Liver (tissue), 9 donors: Measurements from ENCODE around the gene AXIN2. TPM values are rescaled to one million over a fixed set of nuclear protein-coding genes. Genes with fewer than 3 reads are reported as not detected.

Experiments used
- DNase-seq: peaks from one replicate; pipeline ENCODE4 v3.0.0-alpha.2; 2017; ENCODE audit warnings: low spot score
- H3K27ac ChIP-seq, 2 donors: one replicate each; pipeline ENCODE4 v1.7.0; 2013; ENCODE audit warnings: inconsistent platforms in 2 of 2, low read length in 2 of 2, control low read depth in 1 of 2, low read depth in 1 of 2, mild to moderate bottlenecking in 1 of 2
- H3K27me3 ChIP-seq, 4 donors: one replicate each; pipeline versions ENCODE4 v1.6.1 to v1.7.0; 2013; ENCODE audit warnings: low read length in 3 of 4, inconsistent platforms in 1 of 4, mild to moderate bottlenecking in 1 of 4, moderate library complexity in 1 of 4; ENCODE audit not compliant: control insufficient read depth in 4 of 4, insufficient read depth in 4 of 4
- H3K36me3 ChIP-seq, 4 donors: one replicate each; pipeline versions ENCODE4 v1.6.1 to v1.7.0; 2013; ENCODE audit warnings: low read length in 3 of 4, mild to moderate bottlenecking in 3 of 4, low read depth in 1 of 4, moderate library complexity in 1 of 4; ENCODE audit not compliant: control insufficient read depth in 4 of 4, insufficient read depth in 3 of 4
- H3K4me1 ChIP-seq, 4 donors: one replicate each; pipeline versions ENCODE4 v1.6.1 to v1.7.0; 2013; ENCODE audit warnings: low read length in 3 of 4, mild to moderate bottlenecking in 3 of 4, moderate library complexity in 1 of 4; ENCODE audit not compliant: control insufficient read depth in 4 of 4, insufficient read depth in 4 of 4
- H3K4me3 ChIP-seq, 3 donors: one replicate each; pipeline versions ENCODE4 v1.6.1 to v1.7.0; 2013; ENCODE audit warnings: low read length in 3 of 3, control low read depth in 1 of 3, low read depth in 1 of 3, mild to moderate bottlenecking in 1 of 3
- H3K9ac ChIP-seq, 2 donors: one replicate each; pipeline ENCODE4 v1.7.0; 2013; ENCODE audit warnings: low read length in 2 of 2, mild to moderate bottlenecking in 2 of 2, moderate library complexity in 2 of 2, control low read depth in 1 of 2, low read depth in 1 of 2
- H3K9me3 ChIP-seq, 4 donors: one replicate each; pipeline versions ENCODE4 v1.6.1 to v1.7.0; 2013; ENCODE audit warnings: low read length in 3 of 4; ENCODE audit not compliant: control insufficient read depth in 4 of 4
- ATF3 ChIP-seq: IDR thresholded peaks from 2 replicates; pipeline ENCODE4 v1.6.1; 2016; ENCODE audit warnings: antibody characterized with exemption
- CTCF ChIP-seq: fragments of 150-350 bp; IDR thresholded peaks from 2 replicates; pipeline ENCODE4 v1.5.1; 2017; ENCODE audit warnings: improper control_type of control experiment, low read depth, low read length; ENCODE audit not compliant: missing input control
- EGR1 ChIP-seq, 2 donors: IDR thresholded peaks; 2 replicates each; pipeline ENCODE4 v1.6.1; 2016 to 2018; ENCODE audit warnings: antibody characterized with exemption in 2 of 2, low read depth in 2 of 2
- FOXA1 ChIP-seq: IDR thresholded peaks from 2 replicates; pipeline ENCODE4 v1.6.1; 2016; ENCODE audit warnings: antibody characterized with exemption
- FOXA2 ChIP-seq: IDR thresholded peaks from 2 replicates; pipeline ENCODE4 v1.6.1; 2016; ENCODE audit warnings: antibody characterized with exemption
- GABPA ChIP-seq, 2 donors: IDR thresholded peaks in 1 of 2; conservative IDR thresholded peaks in 1 of 2; 2 replicates each; pipeline ENCODE4 v1.6.1; 2016; ENCODE audit warnings: antibody characterized with exemption in 2 of 2, mild to moderate bottlenecking in 1 of 2, moderate library complexity in 1 of 2
- HNF4A ChIP-seq, 2 donors: conservative IDR thresholded peaks; 2 replicates each; pipeline ENCODE4 v1.6.1; 2016; ENCODE audit warnings: antibody characterized with exemption in 2 of 2, mild to moderate bottlenecking in 2 of 2
- HNF4G ChIP-seq: IDR thresholded peaks from 2 replicates; pipeline ENCODE4 v1.6.1; 2016; ENCODE audit warnings: antibody characterized with exemption
- JUND ChIP-seq, 2 donors: IDR thresholded peaks; 2 replicates each; pipeline ENCODE4 v1.6.1; 2016; ENCODE audit warnings: antibody characterized with exemption in 2 of 2
- MAX ChIP-seq: IDR thresholded peaks from 2 replicates; pipeline ENCODE4 v1.6.1; 2016; ENCODE audit warnings: antibody characterized with exemption
- NR2F2 ChIP-seq: IDR thresholded peaks from 2 replicates; pipeline ENCODE4 v1.6.1; 2016; ENCODE audit warnings: antibody characterized with exemption
- RAD21 ChIP-seq, 2 donors: IDR thresholded peaks; 2 replicates each; pipeline ENCODE4 v1.6.1; 2016; ENCODE audit warnings: antibody characterized with exemption in 2 of 2, mild to moderate bottlenecking in 2 of 2
- REST ChIP-seq: IDR thresholded peaks from 2 replicates; pipeline ENCODE4 v1.6.1; 2016; ENCODE audit warnings: antibody characterized with exemption, mild to moderate bottlenecking
- RXRA ChIP-seq, 2 donors: IDR thresholded peaks; 2 replicates each; pipeline ENCODE4 v1.6.1; 2017 to 2018; ENCODE audit warnings: antibody characterized with exemption in 2 of 2, mild to moderate bottlenecking in 1 of 2
- SP1 ChIP-seq: IDR thresholded peaks from 2 replicates; pipeline ENCODE4 v1.6.1; 2018; ENCODE audit warnings: antibody characterized with exemption, mild to moderate bottlenecking
- TAF1 ChIP-seq: conservative IDR thresholded peaks from 2 replicates; pipeline ENCODE4 v1.6.1; 2016; ENCODE audit warnings: antibody characterized with exemption, mild to moderate bottlenecking
- YY1 ChIP-seq: IDR thresholded peaks from 2 replicates; pipeline ENCODE4 v1.6.1; 2016; ENCODE audit warnings: antibody characterized with exemption, mild to moderate bottlenecking
- ZBTB33 ChIP-seq: IDR thresholded peaks from 2 replicates; pipeline ENCODE4 v1.6.1; 2016; ENCODE audit warnings: antibody characterized with exemption
- WGBS: extraction: QIAGEN DNeasy Blood & Tissue Kit; methylation state at CpG from one replicate; pipeline ENCODE4 v1.1.7; 2013; 5-methylcytosine and 5-hydroxymethylcytosine counted together
- polyA plus RNA-seq, 2 donors: library from polyadenylated mRNA; stranded (reverse) in 1 of 2; unstranded in 1 of 2; fragments of 200-250 nt in 1 of 2; fragments of >200 nt in 1 of 2; fragmentation: Nextera tagmentation in 1 of 2; extraction: Ambion mirVana in 1 of 2; gene quantifications; one replicate each; pipeline versions ENCODE4 v1.2.1 to v1.2.3, GENCODE V29; 2013 to 2015
- total RNA-seq, 2 donors: library from RNA; depleted of rRNA; stranded (reverse); fragments of >200 nt; gene quantifications; one replicate each; pipeline ENCODE4 v1.2.3, GENCODE V29; 2014
- donor health status: healthy.
- donor health status: healthy.
- donor health status: healthy.
- donor health status: healthy.
- donor health status: healthy.

The AXIN2 gene
- total RNA-seq (1 to 10 TPM; 1.0 to 3.5 TPM), polyA plus RNA-seq (1 to 10 TPM in 1 of 2 donors, under 1 TPM in 1; 0.33 to 1.9 TPM)

- peak within 1 kb of the TSS; percentile 71 to 85 for H3K27ac ChIP-seq
- H3K27me3 ChIP-seq: no peaks in the 10 kb centered on the region
- 1% methylated on average over 65 of the region's 65 CpGs for WGBS
- no peaks in the 10 kb centered on the region for H3K36me3 ChIP-seq
- peak within 1 kb of the TSS in 1 of 2 donors; percentile 63 for H3K9ac ChIP-seq
- DNase-seq: peak; percentile 75
- TF ChIP-seq RXRA (IDR thresholded peaks at IDR 0.05) (no peak), CTCF (peak; percentile 32), RAD21 (IDR thresholded peaks at IDR 0.05) (no peak), HNF4G (no peak), JUND (IDR thresholded peaks at IDR 0.05) (no peak), TAF1 (no peak), GABPA (IDR thresholded peaks at IDR 0.05 in 1 of 2, conservative IDR thresholded peaks at IDR 0.05 in 1 of 2) (no peak), HNF4A (conservative IDR thresholded peaks at IDR 0.05) (peak in 1 of 2 donors; percentile 2), YY1 (no peak), EGR1 (IDR thresholded peaks at IDR 0.05; ENCODE audit: low read depth in 2 of 2) (no peak), FOXA1 (no peak), ZBTB33 (no peak), REST (no peak), ATF3 (no peak), FOXA2 (no peak), NR2F2 (no peak), MAX (peak; percentile 51), SP1 (no peak)
- H3K4me1 ChIP-seq: peaks cover 0 to 21% (median 17%) of the 10 kb centered on the region in 4 donors
- no peaks in the 10 kb centered on the region for H3K9me3 ChIP-seq
- peak within 1 kb of the TSS; percentile 60 to 91 (median 74) for H3K4me3 ChIP-seq
These were observed at the start of gene AXIN2 for GRCh38 chr17:65561452-65562205. Gene AXIN2, minus strand, starts transcription at chr17:65561648. Its CDS starts 3,028 bp downstream, at chr17:65558620.
